Upper lobe of right lung (tissue), 1 donor: ENCODE measurements around the gene NEK4. TPM values are rescaled to one million over a fixed set of nuclear protein-coding genes. Genes with fewer than 3 reads are reported as not detected.

ENCODE experiments used
- ATAC-seq: fragments of 200-7000 bp; cut with Tn5 transposase; one replicate; pipeline ENCODE4 v1.9.1; 2020; ENCODE audit warnings: mild to moderate bottlenecking, moderate library complexity
- DNase-seq: peaks from one replicate; pipeline ENCODE4 v3.0.0-alpha.2; 2020
- H3K27ac ChIP-seq: fragments of 200-600 bp; one replicate; pipeline ENCODE4 v1.8.0; 2022
- H3K27me3 ChIP-seq: fragments of 200-600 bp; one replicate; pipeline ENCODE4 v1.8.0; 2022; ENCODE audit warnings: mild to moderate bottlenecking
- H3K36me3 ChIP-seq: fragments of 200-600 bp; one replicate; pipeline ENCODE4 v1.8.0; 2022
- H3K4me1 ChIP-seq: fragments of 200-600 bp; one replicate; pipeline ENCODE4 v1.8.0; 2022
- H3K4me3 ChIP-seq: fragments of 200-600 bp; one replicate; pipeline ENCODE4 v1.8.0; 2022; ENCODE audit warnings: mild to moderate bottlenecking
- H3K9me3 ChIP-seq: fragments of 200-600 bp; one replicate; pipeline ENCODE4 v1.8.0; 2022
- intact Hi-C: fragments of 100-400 bp; cut with DNase I; formaldehyde crosslinking; loops from one replicate; pipeline ENCODE4 v1.11.0; 2022
- total RNA-seq: library from RNA; stranded (reverse); fragmentation: NEBNext Ultra II Directional; extraction: Animal tissue kit (Norgen Biotek cat#: 25700); gene quantifications from one replicate; pipeline ENCODE4 v1.2.1, GENCODE V29; 2021
- TF ChIP-seq, protein P1 (sequence below): fragments of 200-600 bp; IDR thresholded peaks from one replicate; pipeline ENCODE4 v1.8.0; 2022; ENCODE audit warnings: antibody characterized with exemption
- donor health status: DM: no; HTN: yes; CAD: no; lungs with severe emphysema.

The NEK4 gene
- total RNA-seq, 1 donor from 2014 or later = 27.2 TPM

GRCh38 chr3:52714335-52715302, 56.1 kb downstream of the NEK4 start:
- TF ChIP-seq, protein P1, sequence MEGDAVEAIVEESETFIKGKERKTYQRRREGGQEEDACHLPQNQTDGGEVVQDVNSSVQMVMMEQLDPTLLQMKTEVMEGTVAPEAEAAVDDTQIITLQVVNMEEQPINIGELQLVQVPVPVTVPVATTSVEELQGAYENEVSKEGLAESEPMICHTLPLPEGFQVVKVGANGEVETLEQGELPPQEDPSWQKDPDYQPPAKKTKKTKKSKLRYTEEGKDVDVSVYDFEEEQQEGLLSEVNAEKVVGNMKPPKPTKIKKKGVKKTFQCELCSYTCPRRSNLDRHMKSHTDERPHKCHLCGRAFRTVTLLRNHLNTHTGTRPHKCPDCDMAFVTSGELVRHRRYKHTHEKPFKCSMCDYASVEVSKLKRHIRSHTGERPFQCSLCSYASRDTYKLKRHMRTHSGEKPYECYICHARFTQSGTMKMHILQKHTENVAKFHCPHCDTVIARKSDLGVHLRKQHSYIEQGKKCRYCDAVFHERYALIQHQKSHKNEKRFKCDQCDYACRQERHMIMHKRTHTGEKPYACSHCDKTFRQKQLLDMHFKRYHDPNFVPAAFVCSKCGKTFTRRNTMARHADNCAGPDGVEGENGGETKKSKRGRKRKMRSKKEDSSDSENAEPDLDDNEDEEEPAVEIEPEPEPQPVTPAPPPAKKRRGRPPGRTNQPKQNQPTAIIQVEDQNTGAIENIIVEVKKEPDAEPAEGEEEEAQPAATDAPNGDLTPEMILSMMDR = no peak
- ATAC-seq (peak; percentile 51), DNase-seq (no peak)

GRCh38 chr3:52712291-52713212, 58.2 kb downstream of the NEK4 start:
- DNase-seq (no peak), ATAC-seq (peak; percentile 31)

More at GRCh38 chr3:52714335-52715302, 56.1 kb downstream of the NEK4 start:
- Histone ChIP-seq H3K36me3 (no peaks in the 10 kb centered on the region), H3K27me3 (no peaks in the 10 kb centered on the region), H3K9me3 (no peaks in the 10 kb centered on the region), H3K4me3 (no peak overlapping the region), H3K4me1 (no peaks in the 10 kb centered on the region), H3K27ac (no peak overlapping the region)
- intact Hi-C loops = no loop called here

GRCh38 chr3:52710512-52710911, 60.2 kb downstream of the NEK4 start:
- H3K4me1 ChIP-seq = peaks cover 12% of the 10 kb centered on the region
- intact Hi-C loops = no loop called here
- no peak overlapping the region for H3K27ac ChIP-seq
- no peak for ATAC-seq
- H3K4me3 ChIP-seq = no peak overlapping the region
- peaks cover 19% of the 10 kb centered on the region for H3K36me3 ChIP-seq
- TF ChIP-seq, protein P1 = no peak
- no peaks in the 10 kb centered on the region for H3K9me3 ChIP-seq
- H3K27me3 ChIP-seq = no peaks in the 10 kb centered on the region
- DNase-seq = no peak

More at GRCh38 chr3:52712291-52713212, 58.2 kb downstream of the NEK4 start:
- Histone ChIP-seq H3K36me3 (peaks cover 19% of the 10 kb centered on the region), H3K4me3 (no peak overlapping the region), H3K27me3 (no peaks in the 10 kb centered on the region), H3K4me1 (peaks cover 5% of the 10 kb centered on the region), H3K9me3 (no peaks in the 10 kb centered on the region), H3K27ac (no peak overlapping the region)
- intact Hi-C loops = no loop called here
- TF ChIP-seq, protein P1 = no peak

DNA sequence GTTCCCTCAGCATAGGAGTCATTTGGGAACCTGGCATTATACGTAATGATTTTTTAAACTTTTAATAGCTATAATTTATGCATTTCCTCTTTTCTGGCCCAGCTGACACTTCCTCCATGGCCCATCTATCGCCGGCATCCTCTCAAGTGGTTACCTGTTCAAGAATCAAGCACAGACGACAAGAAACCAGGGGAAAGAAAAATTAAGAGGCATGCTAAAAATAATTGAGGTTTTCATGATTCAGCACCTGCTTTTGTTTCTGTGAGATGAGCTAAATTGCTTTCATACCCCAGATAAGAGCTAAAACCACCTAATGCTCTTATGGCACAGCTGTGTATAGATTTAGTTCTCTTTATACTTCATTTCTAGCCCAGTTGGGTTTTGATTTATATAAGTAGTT, 63.2 kb downstream of the NEK4 start:
- DNase-seq (no peak), ATAC-seq (no peak)

More for the DNA sequence above, 63.2 kb downstream of the NEK4 start:
- TF ChIP-seq, protein P1 = no peak
- Histone ChIP-seq H3K4me1 (peaks cover 30% of the 10 kb centered on the region), H3K27me3 (no peaks in the 10 kb centered on the region), H3K9me3 (no peaks in the 10 kb centered on the region), H3K36me3 (peaks cover 19% of the 10 kb centered on the region), H3K4me3 (peak overlapping the region; percentile 95), H3K27ac (no peak overlapping the region)
- intact Hi-C loops = no loop called here
